OCI-LY3 (cell line): ENCODE results near the gene HSDL2.
"Not testable (repeated sequence)": the region's sequence is repeated elsewhere in the genome, so short reads cannot be mapped to it uniquely, and the experiment has no call there.

ENCODE experiments used
- H2AFZ ChIP-seq: fragments of 200-600, 300-600 bp; shearing (Covaris generic); 2 replicates; pipeline ENCODE4 v1.6.0; 2014; ENCODE audit warnings: antibody characterized with exemption, low read depth, low read length
- H3K27ac ChIP-seq: fragments of 200-600, 300-600 bp; sonication (generic); 2 replicates; pipeline ENCODE4 v1.5.1; 2014; ENCODE audit warnings: mild to moderate bottlenecking, low read length, moderate library complexity, mixed read lengths
- H3K27me3 ChIP-seq: fragments of 200-600, 300-600 bp; sonication (generic); 2 replicates; pipeline ENCODE4 v1.6.1; 2014; ENCODE audit warnings: low read depth, low read length, mixed read lengths
- H3K36me3 ChIP-seq: fragments of 200-600, 300-600 bp; sonication (generic); replicated peaks from 2 replicates; pipeline ENCODE3; 2014; ENCODE audit warnings: low read depth, low read length, mixed read lengths
- H3K4me1 ChIP-seq: fragments of 300-600, 200-600 bp; sonication (generic); 2 replicates; pipeline ENCODE4 v1.6.1; 2014; ENCODE audit warnings: low read length, mixed read lengths
- H3K4me2 ChIP-seq: fragments of 200-600, 300-600 bp; sonication (generic); 2 replicates; pipeline ENCODE4 v1.6.1; 2014; ENCODE audit warnings: low read length, mixed read lengths
- H3K4me3 ChIP-seq: fragments of 300-600, 200-600 bp; sonication (generic); 2 replicates; pipeline ENCODE4 v1.5.1; 2014; ENCODE audit warnings: antibody characterized with exemption, mild to moderate bottlenecking, low read length, moderate library complexity
- H3K79me2 ChIP-seq: fragments of 300-600, 200-600 bp; shearing (Covaris generic); 2 replicates; pipeline ENCODE4 v1.6.1; 2014; ENCODE audit warnings: mild to moderate bottlenecking, low read length, mixed read lengths
- H3K9ac ChIP-seq: fragments of 300-600, 200-600 bp; shearing (Covaris generic); 2 replicates; pipeline ENCODE4 v1.6.0; 2014; ENCODE audit warnings: mild to moderate bottlenecking, low read length, moderate library complexity
- H3K9me3 ChIP-seq: fragments of 200-600, 300-600 bp; shearing (Covaris generic); 2 replicates; pipeline ENCODE4 v1.6.1; 2014; ENCODE audit warnings: low read length, mixed read lengths; ENCODE audit not compliant: insufficient read depth
- H4K20me1 ChIP-seq: fragments of 200-600, 300-600 bp; sonication (generic); 2 replicates; pipeline ENCODE4 v1.6.1; 2016; ENCODE audit warnings: low read length, mixed read lengths; ENCODE audit not compliant: insufficient read depth
- EZH2phosphoT487 ChIP-seq: fragments of 200-600 bp; shearing (Covaris generic); IDR thresholded peaks from 2 replicates; pipeline ENCODE4 v1.6.1; 2018; ENCODE audit warnings: antibody characterized with exemption, mixed run types, low read depth
- TF ChIP-seq, protein P1 (sequence below): fragments of 200-600, 300-600 bp; sonication (generic); IDR thresholded peaks from 2 replicates; pipeline ENCODE4 v1.5.1; 2014; ENCODE audit warnings: antibody characterized with exemption, low read length, low read depth

HSDL2 gene

DNA sequence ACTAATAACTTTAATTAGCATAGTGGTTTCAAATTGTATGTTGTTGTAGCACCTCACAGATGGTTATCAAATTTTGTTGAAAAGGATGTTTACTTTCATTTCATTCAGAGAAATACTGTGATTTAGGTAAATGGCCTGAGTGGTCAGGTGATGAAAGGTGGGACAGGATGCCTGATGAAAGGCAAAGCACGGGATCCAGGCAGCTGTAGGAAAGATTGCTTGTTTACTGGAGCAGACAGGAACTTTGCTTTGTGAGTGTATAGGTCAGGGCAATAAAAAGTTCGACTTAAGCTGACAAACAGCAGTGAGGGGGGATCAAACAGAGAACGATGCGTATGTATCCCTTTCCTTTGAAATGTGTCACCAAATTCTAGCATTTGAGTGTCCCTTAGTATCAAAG is 125.7 kb downstream of the HSDL2 start:
- no peak overlapping the region for H3K27ac ChIP-seq
- H3K79me2 ChIP-seq, result peaks cover 47% of the 10 kb centered on the region
- H3K4me2 ChIP-seq, result no peak overlapping the region
- TF ChIP-seq EZH2phosphoT487, result no peak
- TF ChIP-seq, protein P1, sequence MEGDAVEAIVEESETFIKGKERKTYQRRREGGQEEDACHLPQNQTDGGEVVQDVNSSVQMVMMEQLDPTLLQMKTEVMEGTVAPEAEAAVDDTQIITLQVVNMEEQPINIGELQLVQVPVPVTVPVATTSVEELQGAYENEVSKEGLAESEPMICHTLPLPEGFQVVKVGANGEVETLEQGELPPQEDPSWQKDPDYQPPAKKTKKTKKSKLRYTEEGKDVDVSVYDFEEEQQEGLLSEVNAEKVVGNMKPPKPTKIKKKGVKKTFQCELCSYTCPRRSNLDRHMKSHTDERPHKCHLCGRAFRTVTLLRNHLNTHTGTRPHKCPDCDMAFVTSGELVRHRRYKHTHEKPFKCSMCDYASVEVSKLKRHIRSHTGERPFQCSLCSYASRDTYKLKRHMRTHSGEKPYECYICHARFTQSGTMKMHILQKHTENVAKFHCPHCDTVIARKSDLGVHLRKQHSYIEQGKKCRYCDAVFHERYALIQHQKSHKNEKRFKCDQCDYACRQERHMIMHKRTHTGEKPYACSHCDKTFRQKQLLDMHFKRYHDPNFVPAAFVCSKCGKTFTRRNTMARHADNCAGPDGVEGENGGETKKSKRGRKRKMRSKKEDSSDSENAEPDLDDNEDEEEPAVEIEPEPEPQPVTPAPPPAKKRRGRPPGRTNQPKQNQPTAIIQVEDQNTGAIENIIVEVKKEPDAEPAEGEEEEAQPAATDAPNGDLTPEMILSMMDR, result no peak
- no peaks in the 10 kb centered on the region for H3K9me3 ChIP-seq
- no peak overlapping the region for H3K4me3 ChIP-seq
- peaks cover 9% of the 10 kb centered on the region; the same call in 1 of the 2 replicates for H4K20me1 ChIP-seq
- no peaks in the 10 kb centered on the region for H3K4me1 ChIP-seq
- H2AFZ ChIP-seq, result no peak overlapping the region
- H3K36me3 ChIP-seq, result no peaks in the 10 kb centered on the region
- no peaks in the 10 kb centered on the region for H3K27me3 ChIP-seq
- H3K9ac ChIP-seq, result no peak overlapping the region

DNA sequence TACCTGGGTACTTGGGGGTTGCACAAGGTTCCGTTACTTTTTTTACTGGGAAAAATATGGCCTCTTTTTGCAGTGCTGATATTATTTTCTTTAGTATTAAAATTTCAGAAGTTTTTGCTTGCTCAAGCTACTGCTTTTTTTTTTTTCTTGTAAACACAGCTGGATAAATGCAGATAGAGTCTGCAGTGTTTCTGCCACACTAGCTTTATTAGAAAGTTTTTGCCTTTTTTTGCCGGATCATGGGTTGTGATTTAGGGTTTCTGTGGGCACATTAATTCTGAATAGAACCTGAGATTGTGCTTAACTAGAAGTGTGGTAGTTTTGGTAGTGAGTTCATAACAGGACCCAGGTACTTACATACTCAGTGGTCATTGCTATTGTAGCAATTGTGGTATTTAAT is 126.7 kb downstream of the HSDL2 start:
- Histone ChIP-seq H3K79me2 (peaks cover 41% of the 10 kb centered on the region), H3K9ac (no peak overlapping the region), H3K4me3 (no peak overlapping the region), H3K27me3 (no peaks in the 10 kb centered on the region), H2AFZ (no peak overlapping the region), H3K4me1 (no peaks in the 10 kb centered on the region), H3K4me2 (no peak overlapping the region), H4K20me1 (peaks cover 12% of the 10 kb centered on the region; the same call in 1 of the 2 replicates), H3K27ac (no peak overlapping the region), H3K36me3 (no peaks in the 10 kb centered on the region), H3K9me3 (no peaks in the 10 kb centered on the region)
- no peak for TF ChIP-seq EZH2phosphoT487
- TF ChIP-seq, protein P1, result no peak

DNA sequence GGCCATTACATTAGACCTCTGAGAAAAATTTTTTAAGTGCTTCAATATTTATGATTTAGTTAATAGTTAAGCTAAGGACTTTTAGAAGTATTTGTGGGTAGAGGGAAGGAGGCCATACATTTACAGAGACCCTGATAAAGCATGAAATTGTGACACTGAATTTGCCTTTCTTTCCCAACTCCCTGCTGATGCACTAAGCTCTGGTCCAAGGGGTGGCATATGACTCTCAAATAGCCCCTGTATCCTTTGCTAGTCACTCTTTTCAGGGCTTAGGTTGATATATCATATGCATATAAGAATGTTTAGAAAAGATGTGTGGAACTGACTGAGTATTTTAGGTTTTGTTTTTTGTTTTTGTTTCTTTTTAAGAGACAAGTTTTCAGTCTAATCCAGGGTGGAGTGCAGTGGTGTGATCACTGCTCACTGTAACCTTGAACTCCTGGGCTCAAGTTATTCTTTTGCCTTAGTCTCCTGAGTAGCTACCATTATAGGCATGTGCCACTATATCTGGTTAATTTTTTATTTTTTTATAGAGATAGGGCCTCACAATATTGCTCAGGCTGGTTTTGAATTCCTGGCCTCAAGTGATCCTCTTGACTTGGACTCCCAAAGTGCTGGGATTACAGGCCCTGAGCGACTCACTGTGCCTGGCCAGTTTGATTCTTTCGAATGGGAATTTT is 127.2 kb downstream of the HSDL2 start:
- TF ChIP-seq, protein P1, result no peak
- TF ChIP-seq EZH2phosphoT487, result no peak
- H3K79me2 ChIP-seq, result peaks cover 39% of the 10 kb centered on the region

DNA sequence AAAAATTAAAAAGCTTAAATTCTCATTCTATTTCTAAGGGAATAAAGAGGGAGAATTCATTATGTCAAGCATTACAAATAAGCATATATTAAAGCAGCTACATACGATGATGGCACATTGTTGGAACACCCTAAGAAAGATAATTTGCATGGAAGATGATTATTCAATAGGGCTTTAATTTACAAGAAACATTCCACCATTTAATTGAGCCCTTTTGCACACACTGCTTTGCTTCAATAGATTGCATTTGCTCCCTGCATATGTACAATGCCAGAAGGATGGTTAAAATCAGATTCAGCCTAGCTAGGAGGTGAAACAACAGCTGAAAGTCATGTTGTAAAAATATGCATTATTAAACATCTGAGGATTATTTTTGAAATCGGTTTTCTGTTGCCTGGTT is 128.5 kb downstream of the HSDL2 start:
- TF ChIP-seq, protein P1, result no peak
- TF ChIP-seq EZH2phosphoT487, result no peak
- peaks cover 12% of the 10 kb centered on the region; the same call in 1 of the 2 replicates for H4K20me1 ChIP-seq

More for the DNA sequence above, 127.2 kb downstream of the HSDL2 start:
- Histone ChIP-seq H3K9me3 (no peaks in the 10 kb centered on the region), H3K9ac (no peak overlapping the region), H3K4me2 (no peak overlapping the region), H3K4me3 (no peak overlapping the region), H3K27ac (no peak overlapping the region), H3K4me1 (no peaks in the 10 kb centered on the region), H2AFZ (no peak overlapping the region), H3K36me3 (no peaks in the 10 kb centered on the region), H3K27me3 (no peaks in the 10 kb centered on the region), H4K20me1 (peaks cover 12% of the 10 kb centered on the region; the same call in 1 of the 2 replicates)

DNA sequence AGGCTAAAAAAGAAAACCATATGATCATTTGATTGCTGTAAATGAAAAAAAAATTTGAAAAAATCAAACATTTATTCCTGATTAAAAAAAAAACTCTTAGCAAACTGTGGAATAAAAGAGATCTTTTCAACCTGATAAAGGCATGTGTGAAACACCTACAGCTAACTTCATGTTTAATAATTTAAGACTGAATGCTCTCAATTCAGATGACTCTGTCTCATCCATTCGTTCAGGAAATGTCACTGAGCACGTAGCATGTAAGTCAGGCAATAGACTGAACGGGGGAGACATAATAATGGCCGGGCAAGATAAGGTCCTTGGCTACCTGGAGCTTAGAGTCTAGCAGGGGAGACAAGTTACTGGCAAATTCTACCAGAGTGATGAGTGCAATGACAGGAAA is 132.5 kb downstream of the HSDL2 start:
- peaks cover 22% of the 10 kb centered on the region for H3K79me2 ChIP-seq

More for the DNA sequence above, 128.5 kb downstream of the HSDL2 start:
- H3K27me3 ChIP-seq, result no peaks in the 10 kb centered on the region
- H3K27ac ChIP-seq, result no peak overlapping the region
- peaks cover 35% of the 10 kb centered on the region for H3K79me2 ChIP-seq
- H3K36me3 ChIP-seq, result no peaks in the 10 kb centered on the region
- no peak overlapping the region for H2AFZ ChIP-seq
- no peak overlapping the region for H3K9ac ChIP-seq
- no peak overlapping the region for H3K4me3 ChIP-seq
- no peaks in the 10 kb centered on the region for H3K9me3 ChIP-seq
- no peak overlapping the region for H3K4me2 ChIP-seq
- no peaks in the 10 kb centered on the region for H3K4me1 ChIP-seq

More for the DNA sequence above, 132.5 kb downstream of the HSDL2 start:
- H3K27ac ChIP-seq, H3K9me3 ChIP-seq, H3K36me3 ChIP-seq, H3K4me3 ChIP-seq, H3K9ac ChIP-seq, H3K27me3 ChIP-seq, H3K4me1 ChIP-seq, H3K4me2 ChIP-seq, H2AFZ ChIP-seq: not testable (repeated sequence)
- peaks cover 12% of the 10 kb centered on the region; the same call in 1 of the 2 replicates for H4K20me1 ChIP-seq
